Loucy (cell line): ENCODE measurements around the gene VAV1.

Experiments used
- EZH2phosphoT487 ChIP-seq: fragments of 200-600 bp; IDR thresholded peaks from 2 replicates; pipeline ENCODE4 v1.6.1; 2018; ENCODE audit warnings: antibody characterized with exemption, mild to moderate bottlenecking, moderate library complexity, borderline replicate concordance
- TF ChIP-seq, protein P1 (sequence below): fragments of 200-600 bp; sonication (generic); conservative IDR thresholded peaks from 2 replicates; pipeline ENCODE4 v1.5.1; 2014; ENCODE audit warnings: mild to moderate bottlenecking, antibody characterized with exemption, low read length

DNA sequence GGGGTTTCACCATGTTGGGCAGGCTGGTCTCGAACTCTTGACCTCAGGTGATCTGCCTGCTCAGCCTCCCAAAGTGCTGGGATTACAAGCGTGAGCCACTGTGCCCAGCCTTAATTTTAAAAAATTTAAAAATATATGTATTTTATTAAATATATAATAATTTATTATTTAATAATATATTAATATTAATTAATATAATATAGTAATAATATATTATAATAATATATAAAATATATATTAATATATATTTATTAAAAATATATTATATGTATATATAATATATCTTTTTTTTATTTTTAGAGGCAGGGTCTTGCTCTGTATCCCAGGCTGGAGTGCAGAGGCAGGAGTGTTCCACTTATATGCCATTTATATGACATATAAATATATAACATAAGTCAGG lies 61.9 kb downstream of the VAV1 start:
- TF ChIP-seq, protein P1, sequence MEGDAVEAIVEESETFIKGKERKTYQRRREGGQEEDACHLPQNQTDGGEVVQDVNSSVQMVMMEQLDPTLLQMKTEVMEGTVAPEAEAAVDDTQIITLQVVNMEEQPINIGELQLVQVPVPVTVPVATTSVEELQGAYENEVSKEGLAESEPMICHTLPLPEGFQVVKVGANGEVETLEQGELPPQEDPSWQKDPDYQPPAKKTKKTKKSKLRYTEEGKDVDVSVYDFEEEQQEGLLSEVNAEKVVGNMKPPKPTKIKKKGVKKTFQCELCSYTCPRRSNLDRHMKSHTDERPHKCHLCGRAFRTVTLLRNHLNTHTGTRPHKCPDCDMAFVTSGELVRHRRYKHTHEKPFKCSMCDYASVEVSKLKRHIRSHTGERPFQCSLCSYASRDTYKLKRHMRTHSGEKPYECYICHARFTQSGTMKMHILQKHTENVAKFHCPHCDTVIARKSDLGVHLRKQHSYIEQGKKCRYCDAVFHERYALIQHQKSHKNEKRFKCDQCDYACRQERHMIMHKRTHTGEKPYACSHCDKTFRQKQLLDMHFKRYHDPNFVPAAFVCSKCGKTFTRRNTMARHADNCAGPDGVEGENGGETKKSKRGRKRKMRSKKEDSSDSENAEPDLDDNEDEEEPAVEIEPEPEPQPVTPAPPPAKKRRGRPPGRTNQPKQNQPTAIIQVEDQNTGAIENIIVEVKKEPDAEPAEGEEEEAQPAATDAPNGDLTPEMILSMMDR, result no peak
- no peak for TF ChIP-seq EZH2phosphoT487
